ENCODE data around the gene C1orf141. TPM values are rescaled to one million over a fixed set of nuclear protein-coding genes. Genes with fewer than 3 reads are reported as not detected.

C1orf141 gene
- total and polyA plus RNA-seq, 9 of the 15 experiments (the other 6 are each of a cell fraction or from before 2014, with no cell fraction given), result not detected

DNA sequence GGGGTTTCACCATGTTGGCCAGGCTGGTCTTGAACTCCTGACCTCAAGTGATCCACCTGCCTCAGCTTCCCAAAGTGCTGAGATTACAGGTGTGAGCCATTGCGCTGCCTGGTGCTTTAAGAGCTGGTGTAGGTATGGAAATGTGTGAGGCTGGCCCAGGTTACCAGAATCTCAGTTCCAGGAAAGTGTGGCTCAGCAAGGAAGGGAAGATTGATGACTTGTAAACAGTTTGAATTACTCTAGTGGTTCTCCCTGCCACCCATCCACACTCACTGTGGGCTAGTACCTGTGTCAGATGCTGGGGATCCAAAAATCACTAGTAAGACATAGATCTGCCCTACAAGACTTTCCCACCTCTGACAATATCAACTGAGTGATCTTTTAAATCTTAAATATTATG, 46.3 kb downstream of the C1orf141 start:
- POLR2A ChIA-PET, result no interaction called here
- FAIRE-seq, result no peak

More for the DNA sequence above, 46.3 kb downstream of the C1orf141 start:
- Histone ChIP-seq H4K20me1 (replicated peaks; ENCODE audit: control insufficient read depth, insufficient read depth, low read length) (no peaks in the 10 kb centered on the region), H3K4me3 (no peak overlapping the region), H3K9ac (ENCODE audit: insufficient read depth in 1 of 2, low read depth in 2 of 2, low read length in 2 of 2) (no peak overlapping the region), H3K9me3 (replicated peaks; ENCODE audit: control insufficient read depth, insufficient read depth, low read depth, low read length) (0 out of 2 replicates have a peak, but pooled peaks cover 2% of the 10 kb centered on the region), H3K4me2 (ENCODE audit: insufficient read depth, low read length) (no peak overlapping the region), H3K27me3 (ENCODE audit: control insufficient read depth in 2 of 2, insufficient read depth in 2 of 2, low read length in 2 of 2) (no peaks in the 10 kb centered on the region), H2AFZ (ENCODE audit: low read depth, low read length) (no peak overlapping the region), H3K36me3 (ENCODE audit: control insufficient read depth, insufficient read depth, low read length) (no peaks in the 10 kb centered on the region), H3K9me1 (ENCODE audit: control insufficient read depth, insufficient read depth, low read length) (no peaks in the 10 kb centered on the region), H3K4me1 (replicated peaks in 1 of 2; ENCODE audit: control insufficient read depth in 2 of 2, insufficient read depth in 2 of 2, low read length in 2 of 2) (peaks cover 0 to 9% of the 10 kb centered on the region in 2 experiments; a peak in 4 of 5 replicates), H3K79me2 (ENCODE audit: control insufficient read depth, insufficient read depth, low read length) (no peaks in the 10 kb centered on the region), H3K27ac (ENCODE audit: extremely low read depth, low read depth, low read length) (no peak overlapping the region)
- BruUV-seq (replicated peaks), result no TSS peak
- in situ Hi-C loops (cut with MboI), result no loop called here
- 38% methylated on average over 1 of the region's 1 CpG for WGBS (ENCODE audit: insufficient coverage, low coverage, missing lambda C conversion rate)
- TF ChIP-seq ARID1B (IDR thresholded peaks at IDR 0.05) (0 out of 2 replicates have a peak, but pooled peaks have one; percentile 14), MEIS2 (IDR thresholded peaks at IDR 0.05; ENCODE audit: partially characterized antibody) (peak; percentile 94), EP300 (IDR thresholded peaks at IDR 0.05; ENCODE audit: low read length) (peak; percentile 20; the same call in 1 of the 2 replicates), STAT5A (IDR thresholded peaks at IDR 0.05; ENCODE audit: borderline replicate concordance, low read length) (peak; percentile 35; the same call in 1 of the 2 replicates), XRCC5 (IDR thresholded peaks at IDR 0.05; ENCODE audit: low read depth, low read length) (no peak), ZFP1 (CRISPR knock-in tag; IDR thresholded peaks at IDR 0.05) (no peak), RHOXF2B (CRISPR knock-in tag; conservative IDR thresholded peaks at IDR 0.05) (no peak), HMG20A (CRISPR knock-in tag; conservative IDR thresholded peaks at IDR 0.05) (no peak), ZEB2 (IDR thresholded peaks at IDR 0.05) (peak; percentile 33; the same call in 1 of the 2 replicates), CBX1 (IDR thresholded peaks at IDR 0.05; ENCODE audit: low read depth) (no peak), ZNF717 (CRISPR knock-in tag; IDR thresholded peaks at IDR 0.05) (no peak), RBFOX2 (IDR thresholded peaks at IDR 0.05; ENCODE audit: low read depth, low read length) (no peak), ZNF583 (CRISPR knock-in tag; IDR thresholded peaks at IDR 0.05) (no peak)
- TF ChIP-seq, protein P1, sequence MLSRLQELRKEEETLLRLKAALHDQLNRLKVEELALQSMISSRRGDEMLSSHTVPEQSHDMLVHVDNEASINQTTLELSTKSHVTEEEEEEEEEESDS (CRISPR knock-in tag; IDR thresholded peaks at IDR 0.05), result no peak
- TF ChIP-seq, protein P2, sequence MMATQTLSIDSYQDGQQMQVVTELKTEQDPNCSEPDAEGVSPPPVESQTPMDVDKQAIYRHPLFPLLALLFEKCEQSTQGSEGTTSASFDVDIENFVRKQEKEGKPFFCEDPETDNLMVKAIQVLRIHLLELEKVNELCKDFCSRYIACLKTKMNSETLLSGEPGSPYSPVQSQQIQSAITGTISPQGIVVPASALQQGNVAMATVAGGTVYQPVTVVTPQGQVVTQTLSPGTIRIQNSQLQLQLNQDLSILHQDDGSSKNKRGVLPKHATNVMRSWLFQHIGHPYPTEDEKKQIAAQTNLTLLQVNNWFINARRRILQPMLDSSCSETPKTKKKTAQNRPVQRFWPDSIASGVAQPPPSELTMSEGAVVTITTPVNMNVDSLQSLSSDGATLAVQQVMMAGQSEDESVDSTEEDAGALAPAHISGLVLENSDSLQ (IDR thresholded peaks at IDR 0.05), result peak; percentile 72
- TF ChIP-seq, protein P3, sequence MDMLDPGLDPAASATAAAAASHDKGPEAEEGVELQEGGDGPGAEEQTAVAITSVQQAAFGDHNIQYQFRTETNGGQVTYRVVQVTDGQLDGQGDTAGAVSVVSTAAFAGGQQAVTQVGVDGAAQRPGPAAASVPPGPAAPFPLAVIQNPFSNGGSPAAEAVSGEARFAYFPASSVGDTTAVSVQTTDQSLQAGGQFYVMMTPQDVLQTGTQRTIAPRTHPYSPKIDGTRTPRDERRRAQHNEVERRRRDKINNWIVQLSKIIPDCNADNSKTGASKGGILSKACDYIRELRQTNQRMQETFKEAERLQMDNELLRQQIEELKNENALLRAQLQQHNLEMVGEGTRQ (CRISPR knock-in tag; IDR thresholded peaks at IDR 0.05), result no peak
- TF ChIP-seq, protein P4, sequence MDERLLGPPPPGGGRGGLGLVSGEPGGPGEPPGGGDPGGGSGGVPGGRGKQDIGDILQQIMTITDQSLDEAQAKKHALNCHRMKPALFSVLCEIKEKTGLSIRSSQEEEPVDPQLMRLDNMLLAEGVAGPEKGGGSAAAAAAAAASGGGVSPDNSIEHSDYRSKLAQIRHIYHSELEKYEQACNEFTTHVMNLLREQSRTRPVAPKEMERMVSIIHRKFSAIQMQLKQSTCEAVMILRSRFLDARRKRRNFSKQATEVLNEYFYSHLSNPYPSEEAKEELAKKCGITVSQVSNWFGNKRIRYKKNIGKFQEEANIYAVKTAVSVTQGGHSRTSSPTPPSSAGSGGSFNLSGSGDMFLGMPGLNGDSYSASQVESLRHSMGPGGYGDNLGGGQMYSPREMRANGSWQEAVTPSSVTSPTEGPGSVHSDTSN (CRISPR knock-in tag; IDR thresholded peaks at IDR 0.05; ENCODE audit: low read depth), result no peak
- TF ChIP-seq, protein P4 (tag; conservative IDR thresholded peaks at IDR 0.05; ENCODE audit: low read depth), result 0 out of 2 replicates have a peak, but pooled peaks have one; percentile 19
- intact Hi-C loops (cut with micrococcal nuclease), result no loop called here
- peak; percentile 71; the same call in 2 of the 3 replicates for ATAC-seq
- CTCF ChIA-PET (ENCODE audit: low intra/inter-chr PET ratio), result no interaction called here
- peak in 2 of 4 experiments; percentile 30 to 43 for DNase-seq (ENCODE audit: extremely low read depth in 1 of 4, low spot score in 3 of 4)
